Measurements from ENCODE around the gene CLEC1B.

The CLEC1B gene

DNA sequence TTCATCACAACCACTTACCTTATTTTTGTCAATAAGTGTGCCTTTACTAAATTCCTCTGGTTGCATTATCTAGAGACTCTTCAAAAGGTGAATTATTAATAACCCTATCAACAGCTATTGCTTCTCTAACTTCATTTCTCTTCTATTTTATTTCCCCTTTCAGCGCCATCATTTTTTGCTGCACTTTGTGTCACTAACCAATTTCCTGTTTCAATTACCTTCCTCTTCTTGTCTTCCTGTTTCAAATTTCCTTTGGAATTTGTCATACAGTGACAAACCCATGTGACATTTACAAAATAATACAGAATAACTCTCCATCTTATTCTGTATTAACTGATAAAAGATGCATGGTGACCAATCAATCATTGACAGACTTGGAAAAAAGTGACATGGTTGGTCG lies 54.5 kb downstream of the CLEC1B start:
- TF ChIP-seq TAF1 (IDR thresholded peaks at IDR 0.05; ENCODE audit: borderline replicate concordance, low read depth, low read length) (no peak), POLR2AphosphoS5 (IDR thresholded peaks at IDR 0.05; ENCODE audit: low read depth, low read length) (no peak), POLR2A (IDR thresholded peaks at IDR 0.05; ENCODE audit: low read depth, low read length) (no peak)
- FAIRE-seq (no peak), DNase-seq (ENCODE audit: insufficient read length) (no peak)

DNA sequence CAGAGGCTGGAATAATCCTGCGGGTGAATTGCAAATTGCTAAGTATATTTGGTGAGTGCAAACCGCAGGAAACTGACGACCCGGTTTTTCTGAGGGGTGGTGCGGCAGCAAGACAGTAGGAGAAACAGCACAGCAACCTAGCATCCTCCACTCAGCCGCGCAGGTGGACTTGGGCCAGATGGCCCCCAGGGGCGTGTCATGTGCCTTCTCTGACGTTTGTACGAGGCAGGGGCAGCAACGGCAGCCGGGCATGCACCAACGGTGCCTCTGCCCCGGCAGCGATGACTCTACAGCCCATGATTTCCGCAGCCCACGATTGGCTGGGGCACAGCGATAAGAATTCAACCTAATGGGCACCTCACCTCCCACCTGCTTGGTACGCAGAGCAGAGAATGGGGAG lies 55.7 kb downstream of the CLEC1B start:
- no peak for FAIRE-seq
- TF ChIP-seq POLR2A (IDR thresholded peaks at IDR 0.05; ENCODE audit: low read depth, low read length) (no peak), POLR2AphosphoS5 (IDR thresholded peaks at IDR 0.05; ENCODE audit: low read depth, low read length) (no peak), TAF1 (IDR thresholded peaks at IDR 0.05; ENCODE audit: borderline replicate concordance, low read depth, low read length) (no peak)
- no peak for DNase-seq (ENCODE audit: insufficient read length)

All from GM12892 (cell line).